Epithelial cell of proximal tubule (primary cell): ENCODE measurements around the gene SMIM12. TPM values are rescaled to one million over a fixed set of nuclear protein-coding genes. Genes with fewer than 3 reads are reported as not detected.
"Not testable (repeated sequence)": the region's sequence is repeated elsewhere in the genome, so short reads cannot be mapped to it uniquely, and the experiment has no call there.

Experiments
- DNase-seq: peaks from one replicate; pipeline ENCODE4 v3.0.0-alpha.2; 2011; ENCODE audit warnings: low read depth
- H3K4me3 ChIP-seq: 2 replicates; pipeline ENCODE4 v1.5.1; 2011; ENCODE audit warnings: low read depth, mild to moderate bottlenecking, low read length
- CTCF ChIP-seq: conservative IDR thresholded peaks from 2 replicates; pipeline ENCODE4 v1.5.1; 2012; ENCODE audit warnings: low read depth, mild to moderate bottlenecking, low read length
- total RNA-seq: library from RNA; depleted of rRNA; stranded (reverse); fragments of >200 nt; gene quantifications from 2 replicates; pipeline ENCODE4 v1.2.3, GENCODE V29; 2015

Gene SMIM12
- total RNA-seq, 1 donor from 2014 or later: 30.8 TPM

- H3K4me3 ChIP-seq: no peak overlapping the region
- no peak for TF ChIP-seq CTCF
Observed at GRCh38 chr1:34827341-34827941, 32.1 kb downstream of the SMIM12 start.

GRCh38 chr1:34825455-34826091 is 34.0 kb downstream of the SMIM12 start:
- no peak for DNase-seq
- TF ChIP-seq CTCF: no peak

More at GRCh38 chr1:34827341-34827941, 32.1 kb downstream of the SMIM12 start:
- DNase-seq: no peak

DNA sequence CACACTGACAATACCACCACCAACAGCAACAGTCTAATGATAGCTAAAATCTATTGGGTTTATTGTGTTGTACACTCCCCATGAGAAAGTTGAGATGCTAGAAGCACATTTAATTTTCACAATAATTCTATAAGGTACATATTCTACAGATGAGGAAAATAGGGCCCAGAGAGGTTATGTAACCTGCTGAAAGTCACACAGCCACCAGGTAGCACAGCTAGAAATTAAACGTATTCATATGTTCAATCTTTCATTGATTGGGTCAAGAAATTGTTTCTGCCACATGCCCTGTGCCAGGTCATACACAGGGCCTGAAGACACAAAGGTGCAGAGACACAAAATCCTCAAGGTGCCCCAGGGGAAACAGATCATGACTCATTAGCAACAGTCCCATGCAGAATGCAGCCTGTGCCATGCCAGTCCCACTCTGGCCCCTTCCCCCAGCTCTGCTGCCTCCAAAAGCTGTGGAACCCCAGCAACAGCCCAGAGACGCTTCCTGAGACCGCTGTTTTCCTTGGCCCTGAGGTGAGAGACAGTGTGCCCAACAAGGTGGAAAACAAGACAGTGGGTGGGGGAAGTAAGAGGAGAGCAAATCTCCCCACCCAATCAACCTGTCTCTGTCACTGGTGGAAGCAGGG is 34.6 kb downstream of the SMIM12 start:
- no peak for TF ChIP-seq CTCF
- H3K4me3 ChIP-seq: no peak overlapping the region
- no peak for DNase-seq

More at GRCh38 chr1:34825455-34826091, 34.0 kb downstream of the SMIM12 start:
- H3K4me3 ChIP-seq: no peak overlapping the region

- no peak for TF ChIP-seq CTCF
- no peak for DNase-seq
- no peak overlapping the region for H3K4me3 ChIP-seq
Observed at GRCh38 chr1:34822202-34822601, 37.3 kb downstream of the SMIM12 start.

DNA sequence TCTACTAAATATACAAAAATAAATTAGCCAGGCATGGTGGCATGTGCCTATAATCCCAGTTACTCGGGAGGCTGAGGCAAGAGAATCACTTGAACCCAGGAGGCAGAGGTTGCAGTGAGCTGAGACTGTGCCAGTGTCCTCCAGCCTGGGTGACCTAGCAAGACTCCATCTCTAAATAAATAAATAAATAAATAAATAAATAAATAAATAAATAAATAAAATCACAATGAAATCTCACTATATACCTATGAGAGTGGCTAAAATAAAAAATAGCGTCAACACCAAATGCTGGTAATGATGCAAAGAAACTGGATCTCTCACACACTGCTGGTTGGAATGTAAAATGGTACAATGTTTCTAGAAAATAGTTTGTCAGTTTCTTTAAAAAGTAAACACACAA is 40.7 kb downstream of the SMIM12 start:
- not testable (repeated sequence) for H3K4me3 ChIP-seq, DNase-seq

- DNase-seq: no peak
- no peak for TF ChIP-seq CTCF
- H3K4me3 ChIP-seq: no peak overlapping the region
Observed at GRCh38 chr1:34816778-34817177, 42.8 kb downstream of the SMIM12 start.

- no peak overlapping the region for H3K4me3 ChIP-seq
- no peak for DNase-seq
Observed at GRCh38 chr1:34816332-34816731, 43.2 kb downstream of the SMIM12 start.

GRCh38 chr1:34810781-34811180 is 48.8 kb downstream of the SMIM12 start:
- not testable (repeated sequence) for H3K4me3 ChIP-seq, DNase-seq

More at GRCh38 chr1:34816332-34816731, 43.2 kb downstream of the SMIM12 start:
- no peak for TF ChIP-seq CTCF
